HEK293 (cell line): Measurements from ENCODE around the gene PDZK1IP1.

Experiments
- CTCF ChIA-PET: fragments of 350-600 bp; formaldehyde crosslinking; extraction: SDS; loops from one replicate; lab custom pipeline; 2021; ENCODE audit warnings: antibody characterized with exemption; lab: Yijun Ruan, JAX
- POLR2A ChIA-PET: fragments of 300-600 bp; formaldehyde crosslinking; extraction: SDS; loops from one replicate; lab custom pipeline; 2020; ENCODE audit warnings: antibody characterized with exemption, inconsistent platforms; lab: Yijun Ruan, JAX
- H3K27ac ChIP-seq: fragments of 200-500 bp; sonication (Bioruptor generic); 2 replicates; pipeline ENCODE4 v1.5.1; 2014; ENCODE audit warnings: low read depth, low read length, control low read depth, inconsistent platforms; ENCODE audit errors: extremely low read depth
- H3K36me3 ChIP-seq, 2 experiments: fragments of 200-500 bp in 1 of 2; sonication (Bioruptor generic) in 1 of 2; 1 replicate in 1 of 2; 2 replicates in 1 of 2; pipeline ENCODE4 v1.5.1; 2014 to 2017; ENCODE audit warnings: inconsistent platforms in 2 of 2, low read length in 2 of 2; ENCODE audit not compliant: control insufficient read depth in 2 of 2, insufficient read depth in 1 of 2
- H3K4me1 ChIP-seq: fragments of 200-500 bp; sonication (Bioruptor generic); 2 replicates; pipeline ENCODE4 v1.5.1; 2014; ENCODE audit warnings: mild to moderate bottlenecking, low read length, inconsistent platforms; ENCODE audit not compliant: control insufficient read depth, insufficient read depth
- H3K4me3 ChIP-seq: 2 replicates; pipeline ENCODE4 v1.5.1; 2011; ENCODE audit warnings: low read depth, mild to moderate bottlenecking, control low read depth, low read length, moderate library complexity
- H3K9me3 ChIP-seq: fragments of 200-500 bp; sonication (Bioruptor generic); 2 replicates; pipeline ENCODE4 v1.5.1; 2014; ENCODE audit warnings: low read depth, low read length, inconsistent platforms; ENCODE audit not compliant: control insufficient read depth, insufficient read depth
- FEZF1 ChIP-seq: fragments of 450-650 bp; formaldehyde crosslinking; IDR thresholded peaks from 2 replicates; pipeline ENCODE4 v1.5.1; 2016; ENCODE audit warnings: missing biosample characterization, missing genetic modification characterization
- GLIS1 ChIP-seq: fragments of 450-650 bp; formaldehyde crosslinking; IDR thresholded peaks from 2 replicates; pipeline ENCODE4 v1.5.1; 2016; ENCODE audit warnings: missing biosample characterization, missing genetic modification characterization
- SETDB1 ChIP-seq: IDR thresholded peaks from one replicate; pipeline ENCODE4 v1.6.1; 2017; ENCODE audit warnings: mild to moderate bottlenecking, low read length, moderate library complexity, mixed read lengths; ENCODE audit not compliant: insufficient read length
- SP7 ChIP-seq: fragments of 450-650 bp; formaldehyde crosslinking; IDR thresholded peaks from 2 replicates; pipeline ENCODE4 v1.5.1; 2016; ENCODE audit warnings: missing biosample characterization, missing genetic modification characterization
- YY2 ChIP-seq: fragments of 450-650 bp; formaldehyde crosslinking; IDR thresholded peaks from 2 replicates; pipeline ENCODE4 v1.5.1; 2016; ENCODE audit warnings: missing biosample characterization, missing genetic modification characterization
- ZBTB20 ChIP-seq: fragments of 450-650 bp; formaldehyde crosslinking; IDR thresholded peaks from 2 replicates; pipeline ENCODE4 v1.5.1; 2016; ENCODE audit warnings: missing biosample characterization, missing genetic modification characterization
- ZBTB21 ChIP-seq: fragments of 450-650 bp; formaldehyde crosslinking; IDR thresholded peaks from 2 replicates; pipeline ENCODE4 v1.5.1; 2017; ENCODE audit warnings: missing biosample characterization, missing genetic modification characterization
- ZBTB8A ChIP-seq: fragments of 450-650 bp; formaldehyde crosslinking; IDR thresholded peaks from 2 replicates; pipeline ENCODE4 v1.5.1; 2016; ENCODE audit warnings: missing biosample characterization, missing genetic modification characterization
- ZEB2 ChIP-seq: fragments of 450-650 bp; formaldehyde crosslinking; IDR thresholded peaks from 2 replicates; pipeline ENCODE4 v1.5.1; 2016; ENCODE audit warnings: missing biosample characterization, missing genetic modification characterization
- ZFP37 ChIP-seq: fragments of 450-650 bp; formaldehyde crosslinking; IDR thresholded peaks from 2 replicates; pipeline ENCODE4 v1.5.1; 2016; ENCODE audit warnings: missing biosample characterization, missing genetic modification characterization
- ZIC2 ChIP-seq: fragments of 450-650 bp; formaldehyde crosslinking; IDR thresholded peaks from 2 replicates; pipeline ENCODE4 v1.5.1; 2016; ENCODE audit warnings: missing biosample characterization, missing genetic modification characterization
- ZNF138 ChIP-seq: fragments of 450-650 bp; formaldehyde crosslinking; IDR thresholded peaks from 2 replicates; pipeline ENCODE4 v1.5.1; 2016; ENCODE audit warnings: missing biosample characterization, missing genetic modification characterization, borderline replicate concordance
- ZNF175 ChIP-seq: fragments of 450-650 bp; formaldehyde crosslinking; IDR thresholded peaks from 2 replicates; pipeline ENCODE4 v1.5.1; 2016; ENCODE audit warnings: missing biosample characterization, missing genetic modification characterization
- ZNF23 ChIP-seq: fragments of 450-650 bp; formaldehyde crosslinking; IDR thresholded peaks from 2 replicates; pipeline ENCODE4 v1.5.1; 2016; ENCODE audit warnings: missing biosample characterization, missing genetic modification characterization, borderline replicate concordance
- ZNF302 ChIP-seq: fragments of 450-650 bp; formaldehyde crosslinking; IDR thresholded peaks from 2 replicates; pipeline ENCODE4 v1.5.1; 2016; ENCODE audit warnings: missing biosample characterization, missing genetic modification characterization, low read depth
- ZNF660 ChIP-seq: fragments of 450-650 bp; IDR thresholded peaks from 2 replicates; pipeline ENCODE4 v1.5.1; 2018; ENCODE audit warnings: missing biosample characterization, mild to moderate bottlenecking, missing genetic modification characterization
- ZNF777 ChIP-seq: fragments of 450-650 bp; formaldehyde crosslinking; IDR thresholded peaks from 2 replicates; pipeline ENCODE4 v1.5.1; 2017; ENCODE audit warnings: missing biosample characterization, missing genetic modification characterization, borderline replicate concordance
- ZSCAN23 ChIP-seq: fragments of 450-650 bp; formaldehyde crosslinking; IDR thresholded peaks from 2 replicates; pipeline ENCODE4 v1.5.1; 2016; ENCODE audit warnings: missing biosample characterization, missing genetic modification characterization
- TF ChIP-seq, protein P1 (sequence below): fragments of 450-650 bp; formaldehyde crosslinking; IDR thresholded peaks from 2 replicates; pipeline ENCODE4 v1.5.1; 2016; ENCODE audit warnings: missing biosample characterization, missing genetic modification characterization
- TF ChIP-seq, protein P2 (sequence below): fragments of 450-650 bp; formaldehyde crosslinking; IDR thresholded peaks from 2 replicates; pipeline ENCODE4 v1.5.1; 2016; ENCODE audit warnings: missing biosample characterization, missing genetic modification characterization
- TF ChIP-seq, protein P3 (sequence below): fragments of 450-650 bp; formaldehyde crosslinking; IDR thresholded peaks from 2 replicates; pipeline ENCODE4 v1.5.1; 2017; ENCODE audit warnings: missing biosample characterization, missing genetic modification characterization

PDZK1IP1 gene

DNA sequence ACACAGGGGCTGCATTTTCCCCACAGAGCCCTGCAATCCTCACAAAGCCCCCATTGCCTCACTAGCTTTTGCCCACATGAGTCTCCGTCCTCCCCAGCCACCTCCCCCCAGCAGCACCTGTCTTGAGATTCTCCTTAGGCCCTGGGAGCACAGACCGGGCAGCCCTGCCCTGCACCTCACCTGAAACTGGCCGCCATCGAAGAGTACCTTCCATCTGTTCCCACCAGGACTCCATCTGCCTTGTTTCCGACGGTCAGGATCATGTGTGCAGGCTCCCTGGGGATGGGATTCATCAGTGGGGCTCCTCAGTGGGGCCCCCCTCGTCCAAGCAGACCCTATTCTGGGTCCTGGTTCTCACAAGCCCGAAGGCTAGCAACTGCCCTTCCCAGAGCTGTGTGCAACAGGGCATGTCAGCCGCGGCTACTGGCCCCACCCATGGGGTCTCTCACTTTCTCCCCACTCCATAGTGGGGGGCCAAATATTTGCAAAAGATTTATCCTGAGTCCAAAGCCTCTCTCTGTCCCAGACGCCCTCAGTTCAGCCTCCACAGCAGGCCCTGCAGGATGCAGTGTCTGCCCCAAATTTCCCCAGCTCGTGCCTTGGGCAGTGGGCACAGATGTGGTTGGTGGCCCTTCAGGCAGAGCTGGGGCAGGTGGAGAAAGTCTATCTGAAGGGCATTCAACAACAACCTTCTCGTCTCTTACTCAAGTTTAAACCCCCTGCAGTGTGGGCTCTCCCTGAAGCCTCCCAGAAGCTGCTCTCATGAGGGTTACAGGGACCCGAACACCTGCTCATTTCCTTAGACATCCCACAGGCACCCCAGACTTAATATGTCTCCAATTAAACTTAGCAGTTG, 4.8 kb downstream of the PDZK1IP1 start (continued):
- TF ChIP-seq, protein P1, sequence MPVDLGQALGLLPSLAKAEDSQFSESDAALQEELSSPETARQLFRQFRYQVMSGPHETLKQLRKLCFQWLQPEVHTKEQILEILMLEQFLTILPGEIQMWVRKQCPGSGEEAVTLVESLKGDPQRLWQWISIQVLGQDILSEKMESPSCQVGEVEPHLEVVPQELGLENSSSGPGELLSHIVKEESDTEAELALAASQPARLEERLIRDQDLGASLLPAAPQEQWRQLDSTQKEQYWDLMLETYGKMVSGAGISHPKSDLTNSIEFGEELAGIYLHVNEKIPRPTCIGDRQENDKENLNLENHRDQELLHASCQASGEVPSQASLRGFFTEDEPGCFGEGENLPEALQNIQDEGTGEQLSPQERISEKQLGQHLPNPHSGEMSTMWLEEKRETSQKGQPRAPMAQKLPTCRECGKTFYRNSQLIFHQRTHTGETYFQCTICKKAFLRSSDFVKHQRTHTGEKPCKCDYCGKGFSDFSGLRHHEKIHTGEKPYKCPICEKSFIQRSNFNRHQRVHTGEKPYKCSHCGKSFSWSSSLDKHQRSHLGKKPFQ: no peak
- TF ChIP-seq ZNF777: no peak
- TF ChIP-seq ZSCAN23 (tag by site-specific recombination): no peak
- TF ChIP-seq ZNF660: no peak

DNA sequence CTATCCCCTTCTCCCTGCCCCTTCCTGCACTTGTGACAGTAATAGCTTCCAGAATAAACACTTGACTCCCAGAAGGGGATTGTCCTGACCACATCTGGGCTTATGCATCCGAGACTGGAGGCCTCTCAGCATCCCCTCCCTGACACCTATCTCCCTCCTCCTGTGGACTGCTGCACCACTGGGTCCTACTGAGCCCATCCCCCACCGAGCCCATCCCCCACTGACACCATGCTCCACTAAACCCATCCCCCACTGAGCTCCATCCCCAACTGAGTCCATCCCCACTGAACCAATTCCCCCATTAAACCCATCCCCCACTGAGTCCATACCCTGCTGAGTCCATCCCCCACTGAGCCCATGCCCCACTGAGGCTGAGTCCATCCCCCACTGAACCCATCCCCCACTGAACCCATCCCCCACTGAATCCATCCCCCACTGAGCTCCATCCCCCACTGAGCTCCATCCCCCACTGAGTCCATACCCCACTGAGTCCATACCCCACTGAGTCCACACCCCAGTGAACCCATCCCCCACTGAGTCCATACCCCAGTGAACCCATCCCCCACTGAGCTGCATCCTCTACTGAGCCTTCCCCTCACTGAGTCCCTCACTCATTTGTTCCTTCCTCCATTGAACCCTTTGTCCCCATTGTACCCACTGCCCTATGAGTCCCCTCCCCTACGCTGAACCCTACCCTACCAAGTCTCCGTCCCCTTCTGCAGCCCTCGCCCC, 5.6 kb downstream of the PDZK1IP1 start:
- CTCF ChIA-PET: interaction anchor here (0.5 to 2.3 kb wide), 5 partner anchors 9 to 101 kb away, joined by 3 to 23 read pairs (median 6); no protein-coding TSS in a partner anchor

DNA sequence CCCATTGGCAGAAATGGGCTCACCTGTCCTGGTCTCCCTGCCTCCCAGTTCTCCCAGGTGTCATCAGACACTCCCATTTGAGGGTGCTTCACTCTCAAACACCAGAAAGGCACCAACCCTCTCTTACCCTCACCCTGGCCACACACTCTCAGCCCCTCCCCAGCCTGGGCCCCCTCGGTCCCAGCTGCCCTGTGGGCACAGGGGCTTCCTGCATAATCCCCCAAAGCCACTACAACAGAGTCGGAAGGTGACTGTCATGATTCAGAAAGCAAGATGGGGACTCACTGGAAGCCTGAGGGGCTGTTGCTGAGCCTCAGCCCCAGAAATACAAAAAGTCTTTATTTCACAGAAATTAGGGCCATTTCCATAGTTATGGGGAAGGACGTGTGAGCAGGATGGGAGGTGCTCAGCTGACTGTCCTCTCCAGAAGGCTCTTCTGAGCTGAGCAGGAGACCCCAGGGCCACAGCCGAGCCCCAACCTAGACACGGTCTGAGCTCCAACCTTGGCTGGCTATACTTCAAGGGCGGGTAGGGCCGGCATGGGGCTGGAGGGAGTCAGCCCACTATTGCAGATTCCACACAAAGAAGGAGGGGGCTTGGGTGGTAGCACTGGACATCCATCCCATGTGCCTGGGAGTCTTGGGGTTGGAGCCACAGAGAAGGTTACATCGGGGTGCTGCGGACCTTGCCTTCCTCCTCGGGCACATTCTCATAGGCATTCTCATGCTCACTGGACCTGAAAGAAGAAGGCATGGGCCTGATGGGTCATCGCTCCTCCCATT, 6.3 kb downstream of the PDZK1IP1 start:
- no peak overlapping the region for H3K27ac ChIP-seq
- POLR2A ChIA-PET: no interaction called here
- H3K36me3 ChIP-seq: no peaks in the 10 kb centered on the region
- no peaks in the 10 kb centered on the region for H3K4me1 ChIP-seq
- CTCF ChIA-PET: interaction anchor here (0.7 to 2.3 kb wide), 4 partner anchors 9 to 79 kb away, joined by 3 to 23 read pairs (median 8); no protein-coding TSS in a partner anchor
- H3K4me3 ChIP-seq: no peak overlapping the region
- TF ChIP-seq ZNF175 (tag by site-specific recombination) (no peak), SP7 (no peak), ZNF302 (tag by site-specific recombination) (no peak), ZNF138 (tag by site-specific recombination) (no peak), ZBTB21 (no peak), ZBTB8A (tag by site-specific recombination) (no peak), YY2 (tag by site-specific recombination) (no peak)
- no peaks in the 10 kb centered on the region for H3K9me3 ChIP-seq

More for the DNA sequence above, 5.6 kb downstream of the PDZK1IP1 start:
- Histone ChIP-seq H3K27ac (no peak overlapping the region), H3K4me3 (no peak overlapping the region), H3K4me1 (no peaks in the 10 kb centered on the region), H3K36me3 (no peaks in the 10 kb centered on the region), H3K9me3 (no peaks in the 10 kb centered on the region)
- POLR2A ChIA-PET: no interaction called here
- TF ChIP-seq SETDB1: no peak
- 0 out of 2 replicates have a peak, but pooled peaks have one; percentile 33 for TF ChIP-seq ZIC2 (tag by site-specific recombination)
- peak; percentile 98 for TF ChIP-seq GLIS1

DNA sequence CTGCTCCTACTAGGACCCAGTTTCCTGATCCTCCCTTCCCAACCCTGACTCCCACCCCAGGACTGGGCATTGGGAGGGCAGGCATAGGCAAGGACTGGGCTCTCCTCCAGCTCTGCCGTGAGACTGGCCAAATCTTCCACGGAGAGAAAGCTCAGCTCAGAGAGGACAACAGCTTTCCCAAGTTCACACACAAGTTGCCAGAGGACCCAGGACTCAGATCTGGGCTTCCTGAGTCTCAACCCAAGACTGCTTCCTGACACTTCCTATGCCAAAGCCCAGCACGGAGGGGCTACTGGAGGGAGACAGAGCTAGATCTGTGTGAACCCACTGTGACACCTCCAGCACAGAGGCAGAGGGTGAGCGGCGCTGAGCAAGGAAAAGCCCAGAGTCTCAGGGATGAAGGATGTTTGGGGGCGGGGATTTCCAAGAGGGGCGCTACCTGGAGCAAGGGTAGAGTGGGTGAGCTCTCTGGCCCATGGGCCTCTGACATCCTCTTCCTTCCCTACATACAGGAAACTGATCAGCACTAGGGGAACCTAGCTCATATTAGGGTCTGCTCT, 7.1 kb downstream of the PDZK1IP1 start:
- H3K9me3 ChIP-seq: no peaks in the 10 kb centered on the region
- POLR2A ChIA-PET: no interaction called here
- H3K27ac ChIP-seq: no peak overlapping the region
- H3K4me1 ChIP-seq: no peaks in the 10 kb centered on the region
- H3K36me3 ChIP-seq: no peaks in the 10 kb centered on the region
- no peak overlapping the region for H3K4me3 ChIP-seq
- CTCF ChIA-PET: interaction anchor here (0.6 to 1.5 kb wide), 2 partner anchors 10 to 249 kb away, joined by 3 to 10 read pairs; no protein-coding TSS in a partner anchor
- TF ChIP-seq ZFP37: no peak
- TF ChIP-seq, protein P2, sequence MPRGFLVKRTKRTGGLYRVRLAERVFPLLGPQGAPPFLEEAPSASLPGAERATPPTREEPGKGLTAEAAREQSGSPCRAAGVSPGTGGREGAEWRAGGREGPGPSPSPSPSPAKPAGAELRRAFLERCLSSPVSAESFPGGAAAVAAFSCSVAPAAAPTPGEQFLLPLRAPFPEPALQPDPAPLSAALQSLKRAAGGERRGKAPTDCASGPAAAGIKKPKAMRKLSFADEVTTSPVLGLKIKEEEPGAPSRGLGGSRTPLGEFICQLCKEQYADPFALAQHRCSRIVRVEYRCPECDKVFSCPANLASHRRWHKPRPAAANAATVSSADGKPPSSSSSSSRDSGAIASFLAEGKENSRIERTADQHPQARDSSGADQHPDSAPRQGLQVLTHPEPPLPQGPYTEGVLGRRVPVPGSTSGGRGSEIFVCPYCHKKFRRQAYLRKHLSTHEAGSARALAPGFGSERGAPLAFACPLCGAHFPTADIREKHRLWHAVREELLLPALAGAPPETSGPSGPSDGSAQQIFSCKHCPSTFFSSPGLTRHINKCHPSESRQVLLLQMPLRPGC: no peak
- TF ChIP-seq, protein P3, sequence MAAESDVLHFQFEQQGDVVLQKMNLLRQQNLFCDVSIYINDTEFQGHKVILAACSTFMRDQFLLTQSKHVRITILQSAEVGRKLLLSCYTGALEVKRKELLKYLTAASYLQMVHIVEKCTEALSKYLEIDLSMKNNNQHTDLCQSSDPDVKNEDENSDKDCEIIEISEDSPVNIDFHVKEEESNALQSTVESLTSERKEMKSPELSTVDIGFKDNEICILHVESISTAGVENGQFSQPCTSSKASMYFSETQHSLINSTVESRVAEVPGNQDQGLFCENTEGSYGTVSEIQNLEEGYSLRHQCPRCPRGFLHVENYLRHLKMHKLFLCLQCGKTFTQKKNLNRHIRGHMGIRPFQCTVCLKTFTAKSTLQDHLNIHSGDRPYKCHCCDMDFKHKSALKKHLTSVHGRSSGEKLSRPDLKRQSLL (tag by site-specific recombination): no peak
- TF ChIP-seq ZNF23: no peak
- no peak for TF ChIP-seq ZEB2
- TF ChIP-seq ZBTB20 (tag by site-specific recombination): no peak
- no peak for TF ChIP-seq FEZF1 (tag by site-specific recombination)
